ENCODE data around the gene CABP1.
"Not testable (repeated sequence)": the region's sequence is repeated elsewhere in the genome, so short reads cannot be mapped to it uniquely, and the experiment has no call there.

CABP1 gene

GRCh38 chr12:120639771-120640721, at the start of gene CABP1:
Gene CABP1, plus strand, starts transcription at chr12:120640626. Its CDS starts 60 bp downstream, at chr12:120640686.
- peak; percentile 45 to 51 for DNase-seq

GRCh38 chr12:120590741-120591407, 49.6 kb upstream of the CABP1 start:
- DNase-seq, result no peak

GRCh38 chr12:120592121-120593049, 48.0 kb upstream of the CABP1 start:
- DNase-seq, result no peak

- DNase-seq, result no peak
These were observed 43.5 kb upstream of the CABP1 start for GRCh38 chr12:120596901-120597300.

GRCh38 chr12:120597861-120598260, 42.6 kb upstream of the CABP1 start:
- DNase-seq, result no peak

- no peak for DNase-seq
These were observed 41.6 kb upstream of the CABP1 start for GRCh38 chr12:120598674-120599463.

- DNase-seq, result no peak
These were observed 40.5 kb upstream of the CABP1 start for GRCh38 chr12:120599672-120600552.

GRCh38 chr12:120602416-120602815, 38.0 kb upstream of the CABP1 start:
- DNase-seq, result not testable (repeated sequence)

GRCh38 chr12:120610560-120610959, 29.9 kb upstream of the CABP1 start:
- no peak for DNase-seq

- DNase-seq, result not testable (repeated sequence)
These were observed 28.9 kb upstream of the CABP1 start for GRCh38 chr12:120611534-120611933.

- DNase-seq, result no peak
These were observed 25.6 kb upstream of the CABP1 start for GRCh38 chr12:120614848-120615247.

GRCh38 chr12:120617193-120617592, 23.2 kb upstream of the CABP1 start:
- not testable (repeated sequence) for DNase-seq

- DNase-seq, result not testable (repeated sequence)
These were observed 22.7 kb upstream of the CABP1 start for GRCh38 chr12:120617767-120618166.

GRCh38 chr12:120618954-120619615, 21.3 kb upstream of the CABP1 start:
- DNase-seq, result no peak

GRCh38 chr12:120620624-120621023, 19.8 kb upstream of the CABP1 start:
- no peak for DNase-seq

- no peak for DNase-seq
These were observed 14.6 kb upstream of the CABP1 start for GRCh38 chr12:120625557-120626419.

GRCh38 chr12:120628919-120629318, 11.5 kb upstream of the CABP1 start:
- DNase-seq, result no peak

- DNase-seq, result no peak
These were observed 10.1 kb upstream of the CABP1 start for GRCh38 chr12:120630104-120630892.

Data from NCI-H2081 (cell line).